Neural cell (in vitro differentiated cells): Measurements from ENCODE around the gene SUCLG2. TPM values are rescaled to one million over a fixed set of nuclear protein-coding genes. Genes with fewer than 3 reads are reported as not detected.

ENCODE experiments used
- H2AFZ ChIP-seq: fragments of 200-600, 300-800 bp; sonication (generic), shearing (Covaris generic); 2 replicates; pipeline ENCODE4 v1.6.0; 2014; ENCODE audit warnings: low read depth, mild to moderate bottlenecking, antibody characterized with exemption, low read length, moderate library complexity
- H3F3A ChIP-seq: fragments of 200-600 bp; shearing (Covaris generic); 2 replicates; pipeline ENCODE4 v1.6.1; 2016; ENCODE audit warnings: mild to moderate bottlenecking, moderate library complexity, mixed read lengths, antibody characterized with exemption, low read length; ENCODE audit not compliant: insufficient read depth, poor library complexity, severe bottlenecking
- H3K27ac ChIP-seq: fragments of 200-600, 300-800 bp; sonication (generic), shearing (Covaris generic); 2 replicates; pipeline ENCODE4 v1.5.1; 2014; ENCODE audit warnings: mild to moderate bottlenecking, low read length, moderate library complexity
- H3K27me3 ChIP-seq: fragments of 300-800, 200-600 bp; sonication (generic), shearing (Covaris generic); 2 replicates; pipeline ENCODE4 v1.6.0; 2014; ENCODE audit warnings: mild to moderate bottlenecking, low read depth, low read length, moderate library complexity; ENCODE audit not compliant: insufficient read depth
- H3K36me3 ChIP-seq: fragments of 300-800, 200-600 bp; sonication (generic), shearing (Covaris generic); 2 replicates; pipeline ENCODE4 v1.5.1; 2014; ENCODE audit warnings: mild to moderate bottlenecking, antibody characterized with exemption, low read length, moderate library complexity; ENCODE audit not compliant: insufficient read depth
- H3K4me2 ChIP-seq: fragments of 300-800, 200-600 bp; sonication (generic), shearing (Covaris generic); 2 replicates; pipeline ENCODE4 v1.6.0; 2014; ENCODE audit warnings: mild to moderate bottlenecking, low read length
- H3K4me3 ChIP-seq: fragments of 300-800, 200-600 bp; sonication (generic), shearing (Covaris generic); 2 replicates; pipeline ENCODE4 v1.5.1; 2014; ENCODE audit warnings: mild to moderate bottlenecking, low read length, moderate library complexity
- H3K79me2 ChIP-seq: fragments of 200-600 bp; shearing (Covaris generic); replicated peaks from 2 replicates; pipeline ENCODE4 v1.6.0; 2014; ENCODE audit warnings: mild to moderate bottlenecking, low read length, moderate library complexity; ENCODE audit not compliant: insufficient read depth
- H3K9ac ChIP-seq: fragments of 300-800, 200-600 bp; sonication (generic), shearing (Covaris generic); 2 replicates; pipeline ENCODE4 v1.6.1; 2016; ENCODE audit warnings: mild to moderate bottlenecking, low read length, mixed read lengths
- H3K9me2 ChIP-seq: fragments of 200-600 bp; shearing (Covaris generic); 2 replicates; pipeline ENCODE4 v1.6.1; 2016; ENCODE audit warnings: mild to moderate bottlenecking, low read length, mixed read lengths; ENCODE audit not compliant: insufficient read depth
- H3K9me3 ChIP-seq: fragments of 200-600, 300-800 bp; sonication (generic), shearing (Covaris generic); 2 replicates; pipeline ENCODE4 v1.6.1; 2016; ENCODE audit warnings: mild to moderate bottlenecking, mixed run types, low read length, moderate library complexity, mixed read lengths
- H4K20me1 ChIP-seq: fragments of 200-600 bp; shearing (Covaris generic); 2 replicates; pipeline ENCODE4 v1.6.1; 2016; ENCODE audit warnings: mild to moderate bottlenecking, mixed run types; ENCODE audit not compliant: insufficient read depth
- CTCF ChIP-seq: fragments of 450-650 bp; IDR thresholded peaks from 2 replicates; pipeline ENCODE4 v1.5.1; 2014; ENCODE audit warnings: antibody characterized with exemption, mild to moderate bottlenecking, moderate library complexity; ENCODE audit not compliant: poor library complexity, severe bottlenecking
- EP300 ChIP-seq: fragments of 450-650 bp; conservative IDR thresholded peaks from 2 replicates; pipeline ENCODE4 v1.6.1; 2014; ENCODE audit warnings: antibody characterized with exemption, mild to moderate bottlenecking, moderate library complexity; ENCODE audit not compliant: poor library complexity, severe bottlenecking
- EZH2 ChIP-seq: fragments of 200-600, 300-800 bp; shearing (Covaris generic), sonication (generic); IDR thresholded peaks from 2 replicates; pipeline ENCODE4 v1.6.1; 2014; ENCODE audit warnings: antibody characterized with exemption, low read length, borderline replicate concordance, mild to moderate bottlenecking; ENCODE audit not compliant: insufficient read depth, poor library complexity, severe bottlenecking
- MXI1 ChIP-seq: fragments of 450-650 bp; conservative IDR thresholded peaks from 2 replicates; pipeline ENCODE4 v1.6.1; 2014; ENCODE audit warnings: antibody characterized with exemption, mild to moderate bottlenecking; ENCODE audit not compliant: poor library complexity, severe bottlenecking
- POLR2AphosphoS5 ChIP-seq: IDR thresholded peaks from 2 replicates; pipeline ENCODE4 v1.6.1; 2012
- RAD21 ChIP-seq: fragments of 450-650 bp; conservative IDR thresholded peaks from 2 replicates; pipeline ENCODE4 v1.6.1; 2014; ENCODE audit warnings: antibody characterized with exemption, mild to moderate bottlenecking, moderate library complexity
- SMC3 ChIP-seq: fragments of 450-650 bp; conservative IDR thresholded peaks from 2 replicates; pipeline ENCODE4 v1.6.1; 2014; ENCODE audit warnings: antibody characterized with exemption, mild to moderate bottlenecking, moderate library complexity; ENCODE audit not compliant: poor library complexity
- TAF1 ChIP-seq: IDR thresholded peaks from 2 replicates; pipeline ENCODE4 v1.6.1; 2012; ENCODE audit warnings: low read depth
- polyA plus RNA-seq: library from polyadenylated mRNA; depleted of rRNA; stranded (reverse); fragments of >200 nt; gene quantifications from 2 replicates; pipeline ENCODE4 v1.2.3, GENCODE V29; 2014
- TF ChIP-seq, protein P1 (sequence below): IDR thresholded peaks from 2 replicates; pipeline ENCODE4 v1.6.1; 2012; ENCODE audit warnings: borderline replicate concordance

SUCLG2 gene
- polyA plus RNA-seq, 1 donor from 2014 or later = 0.15 TPM

- no peaks in the 10 kb centered on the region for H3K79me2 ChIP-seq
- no peaks in the 10 kb centered on the region for H4K20me1 ChIP-seq
- H2AFZ ChIP-seq = no peak overlapping the region
- TF ChIP-seq, protein P1, sequence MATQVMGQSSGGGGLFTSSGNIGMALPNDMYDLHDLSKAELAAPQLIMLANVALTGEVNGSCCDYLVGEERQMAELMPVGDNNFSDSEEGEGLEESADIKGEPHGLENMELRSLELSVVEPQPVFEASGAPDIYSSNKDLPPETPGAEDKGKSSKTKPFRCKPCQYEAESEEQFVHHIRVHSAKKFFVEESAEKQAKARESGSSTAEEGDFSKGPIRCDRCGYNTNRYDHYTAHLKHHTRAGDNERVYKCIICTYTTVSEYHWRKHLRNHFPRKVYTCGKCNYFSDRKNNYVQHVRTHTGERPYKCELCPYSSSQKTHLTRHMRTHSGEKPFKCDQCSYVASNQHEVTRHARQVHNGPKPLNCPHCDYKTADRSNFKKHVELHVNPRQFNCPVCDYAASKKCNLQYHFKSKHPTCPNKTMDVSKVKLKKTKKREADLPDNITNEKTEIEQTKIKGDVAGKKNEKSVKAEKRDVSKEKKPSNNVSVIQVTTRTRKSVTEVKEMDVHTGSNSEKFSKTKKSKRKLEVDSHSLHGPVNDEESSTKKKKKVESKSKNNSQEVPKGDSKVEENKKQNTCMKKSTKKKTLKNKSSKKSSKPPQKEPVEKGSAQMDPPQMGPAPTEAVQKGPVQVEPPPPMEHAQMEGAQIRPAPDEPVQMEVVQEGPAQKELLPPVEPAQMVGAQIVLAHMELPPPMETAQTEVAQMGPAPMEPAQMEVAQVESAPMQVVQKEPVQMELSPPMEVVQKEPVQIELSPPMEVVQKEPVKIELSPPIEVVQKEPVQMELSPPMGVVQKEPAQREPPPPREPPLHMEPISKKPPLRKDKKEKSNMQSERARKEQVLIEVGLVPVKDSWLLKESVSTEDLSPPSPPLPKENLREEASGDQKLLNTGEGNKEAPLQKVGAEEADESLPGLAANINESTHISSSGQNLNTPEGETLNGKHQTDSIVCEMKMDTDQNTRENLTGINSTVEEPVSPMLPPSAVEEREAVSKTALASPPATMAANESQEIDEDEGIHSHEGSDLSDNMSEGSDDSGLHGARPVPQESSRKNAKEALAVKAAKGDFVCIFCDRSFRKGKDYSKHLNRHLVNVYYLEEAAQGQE = no peak
- TF ChIP-seq EZH2 = no peak
- TF ChIP-seq POLR2AphosphoS5 = no peak
- TF ChIP-seq CTCF = no peak
- no peak for TF ChIP-seq MXI1
- no peak for TF ChIP-seq EP300
- no peak for TF ChIP-seq RAD21
- TF ChIP-seq TAF1 = no peak
- no peak for TF ChIP-seq SMC3
- H3F3A ChIP-seq = no peaks in the 10 kb centered on the region
- H3K9ac ChIP-seq = no peak overlapping the region
- no peaks in the 10 kb centered on the region for H3K9me3 ChIP-seq
- H3K4me3 ChIP-seq = no peak overlapping the region
- H3K27ac ChIP-seq = no peak overlapping the region
- H3K36me3 ChIP-seq = no peaks in the 10 kb centered on the region
- H3K4me2 ChIP-seq = no peak overlapping the region
- no peaks in the 10 kb centered on the region for H3K27me3 ChIP-seq
- H3K9me2 ChIP-seq = no peaks in the 10 kb centered on the region
Measured at GRCh38 chr3:67516496-67516895, 137.9 kb downstream of the SUCLG2 start.

GRCh38 chr3:67515778-67516177, 138.6 kb downstream of the SUCLG2 start:
- Histone ChIP-seq H3K4me3 (no peak overlapping the region), H3K27me3 (no peaks in the 10 kb centered on the region), H3K79me2 (no peaks in the 10 kb centered on the region), H3K9me3 (no peaks in the 10 kb centered on the region), H3F3A (no peaks in the 10 kb centered on the region), H3K36me3 (no peaks in the 10 kb centered on the region), H2AFZ (no peak overlapping the region), H3K27ac (no peak overlapping the region), H3K9ac (no peak overlapping the region), H4K20me1 (no peaks in the 10 kb centered on the region), H3K4me2 (no peak overlapping the region), H3K9me2 (no peaks in the 10 kb centered on the region)
- TF ChIP-seq EZH2 (no peak), EP300 (no peak), SMC3 (no peak), POLR2AphosphoS5 (no peak), CTCF (no peak), MXI1 (no peak), RAD21 (no peak), TAF1 (no peak)
- TF ChIP-seq, protein P1 = no peak
